GM19328 (cell line): Measurements from ENCODE around the gene GGA1.

ENCODE experiments used
- ATAC-seq: cut with Tn5 transposase; IDR thresholded peaks from one replicate; pipeline ENCODE4 v1.9.1; 2021; ENCODE audit warnings: mild to moderate bottlenecking, moderate library complexity; ENCODE audit not compliant: unreplicated experiment

Gene GGA1

DNA sequence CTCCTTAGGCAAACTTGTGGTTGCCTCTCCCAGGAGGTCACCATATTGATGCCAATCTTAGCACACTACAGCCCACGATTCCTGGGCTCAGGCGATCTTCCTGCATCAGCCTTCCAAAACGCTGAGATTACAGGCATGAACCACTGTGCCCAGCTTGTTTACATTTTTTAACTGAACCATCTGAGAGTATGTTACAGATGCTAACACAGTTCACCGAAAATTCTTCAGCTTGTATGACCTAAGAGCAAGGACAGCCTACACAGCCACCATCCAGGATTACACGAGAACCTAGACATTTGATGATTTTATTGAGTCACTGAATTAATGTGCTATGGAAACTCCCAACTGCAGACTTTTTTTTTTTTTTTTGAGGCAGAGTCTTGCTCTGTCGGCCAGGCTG lies 61.0 kb downstream of the GGA1 start:
- no peak for ATAC-seq

DNA sequence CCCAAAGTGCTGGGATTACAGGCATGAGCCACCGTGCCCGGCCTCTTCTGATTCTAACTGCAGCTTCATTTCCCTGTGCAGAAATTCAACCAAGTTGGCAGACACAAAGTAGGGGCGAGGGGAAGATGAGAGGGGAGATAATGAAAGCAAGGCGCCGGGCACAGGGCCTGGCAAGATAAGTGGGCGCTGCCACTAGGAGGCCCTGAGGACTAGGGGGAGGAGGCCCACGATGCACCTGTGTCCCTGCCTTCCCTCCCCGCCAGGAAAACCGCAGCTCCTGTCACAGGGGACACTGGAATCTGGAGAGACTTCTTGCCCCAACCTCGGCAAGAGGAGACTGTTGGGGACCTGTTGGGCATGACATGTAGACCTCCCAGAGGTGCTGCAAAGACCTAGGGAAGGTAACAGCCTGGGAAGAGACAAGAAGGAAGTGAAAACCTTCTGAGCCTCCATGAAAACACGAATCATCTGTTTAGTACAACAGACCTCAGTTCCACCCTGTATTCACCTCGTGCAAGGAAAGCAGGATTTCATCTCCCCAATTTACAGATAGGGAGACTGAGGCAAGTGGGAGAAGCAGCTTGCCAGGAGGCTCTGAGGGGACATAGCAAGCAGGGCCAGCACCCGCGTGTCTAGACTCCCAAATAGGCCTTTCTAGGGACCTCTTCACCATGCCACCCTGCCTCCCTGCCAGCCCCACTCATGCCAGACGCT lies 63.7 kb downstream of the GGA1 start:
- no peak for ATAC-seq

DNA sequence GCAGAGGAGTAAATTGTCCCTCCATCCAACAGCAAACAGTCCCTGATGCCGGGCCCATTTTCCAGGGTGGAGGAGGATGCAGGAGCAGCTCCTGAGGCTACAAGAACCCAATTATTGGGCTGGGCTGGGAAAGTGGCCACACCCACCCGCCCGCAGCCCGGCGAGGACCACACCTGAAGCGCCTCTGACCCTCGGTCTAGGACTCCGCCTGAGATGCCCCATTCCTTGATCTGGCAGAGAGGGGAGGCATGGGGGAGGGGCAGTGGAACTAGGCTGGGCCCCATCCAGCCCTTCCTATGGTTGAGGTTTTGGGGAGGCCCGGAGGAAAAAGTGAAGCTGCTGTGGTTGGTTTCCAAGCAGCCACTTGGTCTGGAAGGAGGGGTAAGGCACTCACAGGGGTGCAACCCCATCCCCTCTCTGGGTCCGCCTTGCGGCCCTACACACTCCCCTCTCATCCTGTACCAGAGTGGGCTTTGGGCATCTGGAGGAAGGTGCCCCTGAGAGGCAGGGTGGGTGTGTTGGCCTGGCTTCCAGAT lies 64.4 kb downstream of the GGA1 start:
- ATAC-seq, result no peak

DNA sequence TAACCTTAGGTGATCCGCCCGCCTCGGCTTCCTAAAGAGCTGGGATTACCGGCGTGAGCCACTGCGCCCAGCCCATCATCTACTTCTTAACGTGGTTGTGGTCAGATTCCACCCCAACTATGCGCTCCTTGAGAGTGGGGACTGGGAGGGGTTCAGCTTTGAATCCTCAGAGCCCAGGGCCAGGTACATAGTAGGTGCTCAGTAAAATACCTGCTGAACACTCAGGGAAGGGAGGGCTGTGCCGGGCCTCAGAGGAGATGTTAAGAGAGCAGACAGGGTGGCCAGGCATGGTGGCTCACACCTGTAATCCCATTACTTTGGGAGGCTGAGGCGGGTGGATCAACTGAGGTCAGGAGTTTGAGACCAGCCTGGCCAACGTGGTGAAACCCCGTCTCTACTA lies 65.6 kb downstream of the GGA1 start:
- ATAC-seq, result no peak

DNA sequence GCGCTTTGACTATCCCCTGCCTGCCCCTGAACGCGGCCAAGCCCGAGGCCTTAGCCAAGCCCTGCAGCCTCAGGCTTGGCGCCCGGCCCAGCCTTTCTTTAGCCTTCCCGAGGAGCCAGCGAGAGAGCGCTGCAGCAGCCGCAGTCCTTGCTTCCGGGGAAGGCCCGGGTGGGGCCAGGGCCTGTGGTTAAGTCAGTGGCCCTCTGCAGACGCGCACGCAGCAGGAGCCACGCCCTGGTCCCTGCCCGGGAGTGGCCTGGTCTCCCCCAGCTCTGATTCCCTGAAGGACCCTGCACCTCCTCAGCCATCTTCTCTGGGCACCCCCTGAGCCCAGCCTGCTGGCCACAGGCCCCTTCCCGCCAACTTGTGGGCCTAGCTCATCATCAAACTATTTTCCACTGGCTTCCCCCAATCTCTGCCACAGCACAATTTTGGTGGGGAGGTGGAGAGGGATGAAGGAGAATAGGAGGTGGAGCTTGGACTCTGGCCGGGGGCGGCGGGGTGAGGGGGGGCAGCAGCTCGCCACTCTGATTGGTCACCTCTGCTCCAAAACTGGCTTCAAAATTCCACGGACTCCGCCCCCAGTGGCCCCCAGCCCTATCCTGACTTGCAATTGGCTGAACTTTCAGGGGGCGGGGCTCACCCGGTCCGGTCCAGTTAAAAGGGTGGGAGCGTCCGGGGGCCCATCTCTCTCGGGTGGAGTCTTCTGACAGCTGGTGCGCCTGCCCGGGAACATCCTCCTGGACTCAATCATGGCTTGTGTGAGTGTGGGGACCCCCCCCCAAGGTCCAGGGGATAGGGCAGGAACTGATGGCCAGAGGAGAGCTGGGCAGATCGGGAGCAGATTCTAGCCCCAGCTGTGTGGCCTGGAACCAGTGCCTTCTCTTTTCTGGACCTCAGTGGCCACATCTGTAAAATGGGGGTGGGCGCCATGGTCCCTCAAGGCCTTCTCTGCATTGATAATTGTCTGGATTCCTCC lies 66.6 kb downstream of the GGA1 start, which contains the start of gene LGALS1:
LGALS1 (plus strand) TSS at position 686 of the 979 bp plus-strand sequence; CDS start at position 753, 67 bp downstream.
- no peak for ATAC-seq

DNA sequence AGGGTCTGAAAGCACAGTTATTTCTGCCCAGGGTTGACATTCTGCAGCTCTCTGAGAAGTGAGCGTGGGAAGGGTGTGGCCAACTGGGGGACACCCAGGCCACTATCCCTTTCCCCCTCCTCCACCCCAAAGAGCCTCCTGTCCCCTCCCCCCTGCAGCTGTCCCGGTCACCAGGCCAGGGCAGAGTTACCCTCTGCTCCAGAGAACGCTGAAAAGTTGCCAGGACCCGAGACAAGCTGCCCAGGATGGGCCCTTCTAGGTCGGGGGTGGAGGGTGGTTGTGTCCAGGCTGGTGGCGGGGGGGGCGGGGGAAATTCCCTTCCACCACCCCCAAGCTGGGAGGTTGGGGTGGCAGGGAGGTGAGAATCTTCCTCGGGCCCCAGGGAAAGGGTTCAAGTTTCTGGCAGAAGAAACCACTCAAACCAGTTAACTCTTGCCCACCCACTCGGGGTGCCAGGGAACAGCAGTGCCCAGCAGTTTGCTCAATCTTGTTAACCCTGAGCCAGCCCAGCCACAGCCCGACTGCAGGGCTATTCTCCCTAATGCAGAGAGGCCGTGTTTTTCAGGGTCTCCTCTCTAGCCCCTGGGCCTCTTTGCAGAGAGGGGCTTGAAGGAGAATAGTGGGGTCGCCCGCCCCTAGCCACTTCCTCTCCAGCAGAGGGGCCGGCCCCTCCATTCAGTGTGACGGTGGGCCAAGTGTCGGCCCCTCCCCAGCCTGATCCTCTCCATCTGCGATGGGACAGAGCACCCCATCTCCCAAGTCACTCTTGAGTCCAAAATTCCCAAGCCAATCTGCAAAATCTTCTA lies 67.5 kb downstream of the GGA1 start:
- no peak for ATAC-seq

DNA sequence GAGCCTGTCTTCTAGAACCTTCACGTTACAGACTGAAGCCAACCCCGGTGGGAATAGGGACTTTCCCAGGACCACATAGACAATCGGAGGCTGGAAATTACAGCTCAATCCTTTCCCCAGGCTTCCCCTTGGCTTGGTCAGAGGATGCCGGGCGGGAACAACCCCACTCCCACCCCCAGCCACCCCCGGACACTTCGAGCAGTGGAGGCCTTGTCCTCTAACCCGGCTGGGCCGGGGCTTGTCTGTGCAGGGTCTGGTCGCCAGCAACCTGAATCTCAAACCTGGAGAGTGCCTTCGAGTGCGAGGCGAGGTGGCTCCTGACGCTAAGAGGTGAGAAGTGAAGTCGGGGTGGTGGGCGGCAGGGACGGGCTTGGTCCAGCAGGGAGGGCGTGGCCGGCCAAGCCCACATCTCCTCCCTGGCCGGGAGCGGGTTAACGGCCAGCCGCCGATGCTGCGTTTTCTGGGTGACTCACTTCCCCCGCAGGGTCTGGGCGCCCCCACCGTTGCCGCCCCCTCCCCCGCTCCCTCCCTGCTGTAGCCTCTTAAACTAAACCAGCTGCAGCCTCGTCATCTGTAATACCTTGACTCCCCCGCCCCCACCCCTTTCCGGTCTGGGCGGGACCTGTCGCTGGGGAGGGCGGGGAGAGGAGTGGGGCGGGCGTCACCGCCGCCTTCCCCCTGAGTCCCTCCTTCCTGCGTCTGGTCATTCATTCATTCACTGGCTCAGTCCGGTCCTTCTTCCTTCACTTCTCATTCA lies 68.3 kb downstream of the GGA1 start:
- peak; percentile 60 for ATAC-seq

DNA sequence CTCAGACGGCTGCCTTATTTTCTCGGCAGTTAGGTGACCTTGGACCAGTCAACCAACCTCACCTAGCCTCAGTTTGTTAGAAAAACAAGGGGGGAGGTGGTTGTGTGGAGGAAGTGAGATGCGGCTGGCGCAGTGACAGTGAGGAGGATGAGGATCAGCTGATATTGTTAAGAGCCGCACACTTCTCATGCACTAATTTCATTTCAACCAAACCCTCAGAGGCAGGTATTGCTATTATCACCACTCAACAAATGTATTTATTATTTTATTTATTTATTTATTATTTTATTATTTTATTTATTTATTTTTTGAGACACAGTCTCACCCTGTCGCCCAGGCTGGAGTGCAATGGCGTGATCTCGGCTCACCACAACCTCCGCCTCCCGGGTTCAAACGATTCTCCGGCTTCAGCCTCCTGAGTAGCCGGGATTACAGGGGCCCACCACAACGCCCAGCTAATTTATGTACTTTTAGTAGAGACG lies 68.9 kb downstream of the GGA1 start:
- peak; percentile 13 for ATAC-seq

DNA sequence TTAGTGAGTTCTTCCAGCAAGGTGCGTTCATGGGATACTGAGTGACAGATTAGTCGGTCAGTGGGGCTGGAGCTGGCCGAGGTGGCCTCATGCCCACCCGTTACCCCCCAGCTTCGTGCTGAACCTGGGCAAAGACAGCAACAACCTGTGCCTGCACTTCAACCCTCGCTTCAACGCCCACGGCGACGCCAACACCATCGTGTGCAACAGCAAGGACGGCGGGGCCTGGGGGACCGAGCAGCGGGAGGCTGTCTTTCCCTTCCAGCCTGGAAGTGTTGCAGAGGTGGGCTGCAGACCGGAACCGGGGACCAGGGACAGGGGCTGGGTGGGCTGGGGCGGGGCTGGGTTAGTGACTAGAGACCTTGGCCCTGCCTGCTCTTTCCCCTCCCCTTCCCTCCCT lies 69.7 kb downstream of the GGA1 start:
- ATAC-seq, result no peak

DNA sequence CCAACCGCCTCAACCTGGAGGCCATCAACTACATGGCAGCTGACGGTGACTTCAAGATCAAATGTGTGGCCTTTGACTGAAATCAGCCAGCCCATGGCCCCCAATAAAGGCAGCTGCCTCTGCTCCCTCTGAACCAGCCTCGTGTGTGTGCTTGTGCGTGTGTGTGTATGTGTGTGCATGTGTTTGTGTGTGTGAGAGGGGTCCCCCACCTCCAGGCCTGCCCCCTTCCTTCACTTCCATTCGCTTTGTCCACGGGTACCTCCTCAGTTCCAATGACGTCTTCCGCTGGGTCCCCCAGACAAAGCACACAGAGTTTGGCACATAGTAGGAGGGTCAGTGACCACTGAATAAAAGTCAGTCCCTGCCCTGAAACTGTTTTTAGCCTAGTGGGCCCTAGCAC lies 71.0 kb downstream of the GGA1 start:
- ATAC-seq, result no peak

DNA sequence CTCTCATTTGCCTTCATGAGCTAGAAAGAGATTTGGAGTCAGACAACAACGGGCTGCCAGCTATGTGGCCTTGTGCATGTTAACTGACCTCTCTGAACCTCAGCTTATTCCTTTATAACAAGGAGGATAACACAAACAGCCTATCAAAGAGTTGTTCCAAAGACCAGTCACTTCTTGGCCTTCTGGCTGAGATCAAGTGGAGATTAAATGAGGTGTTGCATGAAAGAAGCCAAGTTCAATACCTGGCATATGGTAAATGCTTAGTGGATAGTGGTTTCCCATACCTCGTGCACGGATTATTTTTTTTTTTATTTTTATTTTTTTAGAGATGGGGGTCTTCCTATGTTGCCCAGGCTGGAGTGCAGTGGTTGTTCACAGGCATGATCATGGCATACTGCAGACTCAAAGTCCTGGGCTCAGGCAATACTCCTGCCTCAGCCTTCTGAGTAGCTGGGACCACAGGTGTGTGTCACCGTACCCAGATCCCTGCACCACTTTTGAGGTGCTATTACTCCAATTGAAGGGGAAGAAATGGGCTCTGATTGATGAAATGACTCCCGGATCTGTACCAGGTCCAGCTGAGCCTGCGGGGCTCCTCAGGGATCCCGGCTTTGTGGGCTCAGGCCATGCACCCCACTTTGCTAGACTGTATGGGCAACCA lies 71.7 kb downstream of the GGA1 start:
- no peak for ATAC-seq

DNA sequence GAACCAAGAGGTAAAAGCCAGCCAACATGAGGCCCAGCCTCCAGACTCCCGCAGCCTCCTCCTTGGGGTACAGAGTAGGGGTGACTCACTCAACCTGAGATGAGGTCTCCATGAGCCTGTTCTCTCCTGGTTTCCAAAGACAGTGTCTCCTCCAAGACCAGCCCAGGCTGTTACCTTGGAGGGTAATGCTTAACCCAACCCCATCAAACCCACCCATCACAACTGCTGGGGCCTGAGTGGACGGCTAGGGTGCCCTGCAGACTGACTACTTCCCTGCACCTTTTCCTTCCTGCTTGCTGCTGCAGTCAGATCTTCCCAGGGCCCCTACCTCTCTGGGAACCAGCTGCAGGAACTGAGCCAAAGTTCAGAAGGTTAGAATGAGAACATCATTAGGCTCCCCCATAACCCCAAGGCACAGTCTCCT lies 72.4 kb downstream of the GGA1 start:
- no peak for ATAC-seq

DNA sequence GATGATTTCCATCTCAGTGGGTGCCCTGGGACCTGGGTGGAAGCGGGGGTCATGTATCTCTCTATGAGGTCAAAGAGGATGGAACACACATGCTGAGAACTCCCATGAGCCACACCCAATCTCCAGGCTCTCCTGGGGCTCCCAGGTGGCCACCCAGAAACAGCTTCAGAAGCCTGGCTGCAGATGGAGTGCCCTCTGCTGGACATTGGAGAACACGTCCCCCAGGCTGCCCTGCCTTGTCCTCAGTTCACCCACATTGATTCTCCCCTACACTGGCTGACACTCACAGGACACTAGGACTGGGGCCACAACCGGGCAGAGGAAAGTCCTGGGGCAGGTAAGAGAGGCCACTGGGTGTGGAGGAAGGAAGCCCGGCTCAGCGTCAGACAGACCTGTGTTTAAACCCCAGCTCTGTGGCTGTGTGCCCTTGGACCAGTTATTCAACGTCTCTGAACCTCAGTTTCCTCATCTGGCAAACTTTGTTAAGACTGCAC lies 73.0 kb downstream of the GGA1 start:
- no peak for ATAC-seq
